Activated naive CD8-positive, alpha-beta T cell (primary cell): ENCODE measurements around the gene NACC2.

Source experiments
- H3K27ac Mint-ChIP-seq: one replicate; pipeline ENCODE4 v1.8.0; 2021; ENCODE audit warnings: mixed read lengths
- H3K27me3 Mint-ChIP-seq: one replicate; pipeline ENCODE4 v1.8.0; 2021; ENCODE audit warnings: mixed read lengths
- H3K36me3 Mint-ChIP-seq: one replicate; pipeline ENCODE4 v1.8.0; 2021; ENCODE audit warnings: mixed read lengths
- H3K4me1 Mint-ChIP-seq: one replicate; pipeline ENCODE4 v1.8.0; 2021; ENCODE audit warnings: low read depth, mixed read lengths
- H3K4me3 Mint-ChIP-seq: one replicate; pipeline ENCODE4 v1.8.0; 2021; ENCODE audit warnings: mild to moderate bottlenecking, mixed read lengths
- H3K9me3 Mint-ChIP-seq: one replicate; pipeline ENCODE4 v1.8.0; 2021; ENCODE audit warnings: low read depth, mixed read lengths

Gene NACC2

DNA sequence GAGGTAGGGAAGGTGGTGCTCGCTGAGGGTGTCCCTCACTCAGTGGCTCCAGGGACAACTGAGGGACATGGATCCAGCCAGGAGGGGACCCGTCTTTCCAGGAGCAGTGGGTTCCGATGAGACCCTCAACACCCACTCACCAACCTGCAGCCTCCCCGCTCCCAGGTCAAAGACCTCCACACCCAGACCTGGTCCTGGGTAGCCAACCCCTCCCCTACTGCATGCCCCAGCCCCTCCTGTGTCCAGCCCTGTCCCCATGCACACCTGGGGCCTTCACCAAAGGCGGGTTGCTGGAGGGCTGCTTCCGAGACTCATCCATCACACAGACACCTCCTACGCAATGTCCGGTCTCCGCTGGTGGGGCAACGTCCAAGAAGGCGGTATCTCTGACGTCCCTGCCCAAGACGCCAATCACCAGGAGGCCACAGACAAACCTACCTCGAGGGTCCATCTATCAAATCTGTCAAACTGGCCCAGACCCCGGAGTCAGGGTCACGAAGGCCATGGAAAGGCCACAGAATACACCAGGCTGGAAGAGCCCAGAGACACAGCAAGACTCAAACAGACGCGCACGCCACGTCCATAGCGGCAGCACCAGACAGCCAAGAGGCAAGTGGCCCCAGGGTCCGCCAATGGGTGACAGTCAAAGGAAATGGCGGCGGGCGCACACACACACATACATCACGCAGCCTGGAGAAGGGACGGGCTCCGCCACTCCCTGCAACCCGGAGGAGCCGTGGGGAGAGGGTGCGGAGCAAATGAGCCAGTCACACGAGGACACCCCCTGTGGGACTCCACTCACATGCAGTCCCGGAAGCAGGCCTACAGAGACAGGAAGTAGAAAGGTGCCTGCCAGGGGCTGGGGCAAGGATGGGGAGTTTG, 10.8 kb downstream of the NACC2 start:
- no peaks in the 10 kb centered on the region for H3K9me3 Mint-ChIP-seq
- H3K4me1 Mint-ChIP-seq: peaks cover 5% of the 10 kb centered on the region
- H3K4me3 Mint-ChIP-seq: no peak overlapping the region
- H3K36me3 Mint-ChIP-seq: no peaks in the 10 kb centered on the region
- H3K27ac Mint-ChIP-seq: peak overlapping the region; percentile 34
- no peaks in the 10 kb centered on the region for H3K27me3 Mint-ChIP-seq

DNA sequence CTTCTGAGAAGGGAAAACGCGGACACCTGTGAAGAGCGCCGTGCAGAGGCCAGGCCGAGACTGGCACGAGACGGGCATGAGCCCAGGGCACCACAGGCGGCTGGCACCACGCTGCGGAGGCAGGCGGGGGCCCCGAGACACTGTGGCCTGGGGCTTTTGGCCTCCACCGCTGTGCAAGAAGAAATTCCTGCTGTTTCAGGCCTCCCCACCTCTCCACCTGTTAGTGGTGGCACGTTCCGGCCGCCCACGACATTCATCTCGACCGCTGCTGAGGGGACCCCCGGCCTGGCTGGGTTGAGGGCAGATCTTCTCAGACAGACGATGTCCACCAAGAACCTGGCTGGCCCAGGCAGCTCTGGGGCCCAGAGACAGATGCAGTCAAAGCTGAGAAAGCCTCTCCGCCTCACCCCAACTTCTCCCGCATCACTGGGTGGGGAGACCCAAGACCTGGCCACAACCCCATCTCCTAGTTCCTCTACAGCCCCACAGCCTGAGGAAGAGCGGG, 11.5 kb downstream of the NACC2 start:
- Mint-ChIP-seq H3K36me3 (no peaks in the 10 kb centered on the region), H3K9me3 (no peaks in the 10 kb centered on the region), H3K27ac (no peak overlapping the region), H3K4me1 (peaks cover 5% of the 10 kb centered on the region), H3K27me3 (no peaks in the 10 kb centered on the region), H3K4me3 (no peak overlapping the region)

DNA sequence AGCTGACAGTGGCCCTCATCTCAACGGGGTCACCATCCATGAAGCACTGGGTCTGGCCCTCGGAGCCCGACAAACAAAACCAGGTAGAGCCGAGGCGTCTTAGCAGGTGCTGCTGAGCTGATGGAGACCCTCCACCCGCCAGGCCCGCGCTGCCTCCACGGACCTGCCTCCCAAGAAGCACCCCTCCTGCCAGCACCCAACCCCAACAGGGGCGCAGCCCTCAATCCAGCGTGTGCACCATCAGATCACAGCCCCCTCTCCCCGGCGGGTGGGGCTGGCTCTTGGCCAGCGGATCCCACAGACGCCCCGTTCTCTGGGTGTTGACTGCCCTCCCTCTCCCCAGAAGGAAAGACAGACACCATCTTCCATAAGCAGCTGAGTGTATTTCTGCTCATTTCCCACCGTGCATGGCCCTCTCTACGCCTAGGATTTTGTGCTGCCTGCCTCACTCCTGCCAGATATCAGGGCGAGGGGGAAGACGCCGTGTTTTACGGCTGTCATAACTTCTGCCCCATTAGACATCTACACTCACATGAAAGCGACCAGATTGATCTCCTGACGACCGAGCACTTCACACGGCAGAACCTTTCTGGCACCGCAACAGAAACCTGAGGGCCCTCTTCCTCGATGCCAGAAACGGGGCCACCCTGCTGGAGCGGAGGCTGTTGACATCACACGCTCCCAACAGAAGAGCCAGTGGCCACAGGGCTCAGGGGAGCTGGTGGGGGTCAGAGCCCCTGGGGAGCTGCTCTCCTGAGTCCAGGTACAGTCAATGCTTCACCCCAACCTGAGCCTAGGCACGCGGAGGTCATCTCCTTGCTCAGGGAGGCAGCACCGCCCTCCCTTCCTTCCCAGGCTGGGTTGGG, 12.4 kb downstream of the NACC2 start:
- H3K9me3 Mint-ChIP-seq: no peaks in the 10 kb centered on the region

DNA sequence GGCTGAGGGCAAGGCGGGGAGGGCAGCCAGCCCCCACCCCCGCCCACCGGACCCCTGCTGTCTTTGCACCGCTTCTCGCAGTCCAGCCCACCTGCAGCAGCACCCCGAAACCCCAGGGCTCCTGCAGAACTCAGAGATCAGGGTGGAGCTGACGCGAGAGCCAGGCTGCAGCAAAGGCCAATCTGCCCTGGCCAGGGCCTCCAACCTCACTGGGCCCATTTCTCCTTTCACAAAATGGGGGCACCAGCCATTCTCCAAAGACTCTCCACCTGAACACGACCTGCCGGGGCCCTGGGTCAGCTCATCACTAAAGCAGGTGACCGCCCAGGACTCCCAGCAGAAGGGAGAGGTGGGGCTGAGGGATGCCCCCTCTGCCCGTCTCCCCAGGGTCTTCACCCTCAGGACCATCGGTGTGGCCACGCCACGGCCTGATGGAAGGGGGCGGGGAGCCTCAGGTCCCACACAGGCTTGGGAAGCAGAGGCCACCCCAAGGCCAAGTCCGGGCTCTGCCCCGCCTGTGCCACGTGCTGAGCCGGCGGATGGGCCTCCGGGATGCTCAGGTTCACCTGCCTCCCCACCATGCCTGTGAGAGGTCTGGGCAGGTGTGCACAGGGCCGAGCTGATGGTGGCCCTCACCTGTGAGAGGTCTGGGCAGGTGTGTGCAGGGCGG, 13.1 kb downstream of the NACC2 start:
- Mint-ChIP-seq H3K9me3 (no peaks in the 10 kb centered on the region), H3K36me3 (no peaks in the 10 kb centered on the region), H3K4me3 (no peak overlapping the region), H3K27me3 (no peaks in the 10 kb centered on the region), H3K4me1 (peaks cover 5% of the 10 kb centered on the region), H3K27ac (no peak overlapping the region)

More for the DNA sequence above, 12.4 kb downstream of the NACC2 start:
- Mint-ChIP-seq H3K4me3 (no peak overlapping the region), H3K4me1 (peaks cover 5% of the 10 kb centered on the region), H3K27me3 (no peaks in the 10 kb centered on the region), H3K36me3 (no peaks in the 10 kb centered on the region), H3K27ac (no peak overlapping the region)

DNA sequence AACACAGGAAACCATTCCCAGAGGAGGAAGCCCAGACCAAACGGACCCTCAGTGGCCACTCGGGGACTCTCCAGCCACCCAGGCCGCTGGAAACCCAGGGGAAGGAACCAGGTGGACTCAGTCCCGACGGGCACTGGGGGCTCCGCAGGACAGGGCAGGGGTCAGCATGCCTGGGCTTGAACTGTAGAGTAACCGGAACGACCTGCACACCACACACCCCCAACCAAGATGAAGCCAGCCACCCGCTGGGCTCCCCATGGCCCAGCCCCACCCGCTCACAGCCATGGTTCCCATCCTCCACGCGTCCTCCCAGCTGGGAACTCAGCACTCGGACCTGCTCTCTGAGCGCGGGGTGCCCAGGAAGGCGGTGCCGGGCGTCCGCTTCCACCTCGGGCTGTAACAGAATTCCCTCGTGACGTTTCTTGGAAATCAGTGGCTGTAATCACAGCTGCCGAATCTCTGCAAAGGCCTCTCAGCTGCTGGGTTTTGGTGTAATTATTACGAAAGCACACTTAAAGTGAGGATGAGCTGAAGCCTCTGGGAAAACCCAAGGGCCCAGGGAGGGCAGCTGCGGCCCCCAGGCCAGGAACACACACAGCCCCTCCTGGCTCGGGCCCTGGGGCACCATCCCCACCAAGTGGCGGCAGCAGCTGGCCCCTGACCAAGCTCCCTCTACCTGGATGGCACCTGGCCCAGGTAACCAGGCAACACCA, 13.8 kb downstream of the NACC2 start:
- Mint-ChIP-seq H3K27me3 (no peaks in the 10 kb centered on the region), H3K36me3 (no peaks in the 10 kb centered on the region), H3K9me3 (no peaks in the 10 kb centered on the region), H3K4me3 (no peak overlapping the region), H3K4me1 (peaks cover 7% of the 10 kb centered on the region), H3K27ac (no peak overlapping the region)

DNA sequence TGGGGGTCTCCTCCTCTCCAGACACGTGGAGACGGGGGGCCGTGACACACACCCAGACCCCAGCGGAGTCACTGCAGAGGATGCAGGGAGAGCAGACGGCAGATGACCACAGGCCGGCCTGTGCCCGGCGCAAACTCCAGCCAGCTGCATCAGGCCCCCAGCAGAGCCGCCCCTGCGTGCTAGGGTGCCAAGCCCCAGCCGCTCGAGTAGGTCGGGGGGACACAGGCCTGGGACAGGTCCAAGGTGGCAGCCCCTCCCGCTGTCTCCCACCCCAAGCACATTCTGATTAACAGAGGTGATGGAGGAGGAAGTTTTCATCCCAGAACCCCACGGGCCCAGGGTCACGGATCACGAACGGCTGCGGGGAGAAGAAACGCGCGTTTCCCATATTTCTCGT, 14.4 kb downstream of the NACC2 start:
- no peak overlapping the region for H3K27ac Mint-ChIP-seq
- no peaks in the 10 kb centered on the region for H3K36me3 Mint-ChIP-seq
- peaks cover 13% of the 10 kb centered on the region for H3K4me1 Mint-ChIP-seq
- H3K27me3 Mint-ChIP-seq: no peaks in the 10 kb centered on the region
- H3K9me3 Mint-ChIP-seq: no peaks in the 10 kb centered on the region
- H3K4me3 Mint-ChIP-seq: no peak overlapping the region

DNA sequence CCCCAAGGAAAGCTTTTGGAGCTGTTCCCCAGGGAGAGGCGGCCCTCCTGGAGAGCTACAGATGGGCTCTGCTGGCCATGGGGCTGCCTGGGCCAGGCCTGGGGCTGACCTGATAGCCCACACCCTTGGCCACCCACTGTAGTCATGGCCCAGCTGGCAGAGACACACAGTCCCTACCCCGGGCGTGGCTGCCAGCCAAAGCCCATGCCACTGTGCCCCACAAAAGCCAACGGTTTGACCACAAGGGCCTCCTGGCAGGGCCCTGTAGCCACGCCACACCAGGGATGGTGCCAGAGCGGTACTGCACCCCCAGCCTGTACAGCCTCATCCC, 15.2 kb downstream of the NACC2 start:
- Mint-ChIP-seq H3K4me3 (no peak overlapping the region), H3K9me3 (no peaks in the 10 kb centered on the region), H3K27me3 (no peaks in the 10 kb centered on the region), H3K27ac (no peak overlapping the region), H3K36me3 (no peaks in the 10 kb centered on the region), H3K4me1 (peaks cover 16% of the 10 kb centered on the region)

DNA sequence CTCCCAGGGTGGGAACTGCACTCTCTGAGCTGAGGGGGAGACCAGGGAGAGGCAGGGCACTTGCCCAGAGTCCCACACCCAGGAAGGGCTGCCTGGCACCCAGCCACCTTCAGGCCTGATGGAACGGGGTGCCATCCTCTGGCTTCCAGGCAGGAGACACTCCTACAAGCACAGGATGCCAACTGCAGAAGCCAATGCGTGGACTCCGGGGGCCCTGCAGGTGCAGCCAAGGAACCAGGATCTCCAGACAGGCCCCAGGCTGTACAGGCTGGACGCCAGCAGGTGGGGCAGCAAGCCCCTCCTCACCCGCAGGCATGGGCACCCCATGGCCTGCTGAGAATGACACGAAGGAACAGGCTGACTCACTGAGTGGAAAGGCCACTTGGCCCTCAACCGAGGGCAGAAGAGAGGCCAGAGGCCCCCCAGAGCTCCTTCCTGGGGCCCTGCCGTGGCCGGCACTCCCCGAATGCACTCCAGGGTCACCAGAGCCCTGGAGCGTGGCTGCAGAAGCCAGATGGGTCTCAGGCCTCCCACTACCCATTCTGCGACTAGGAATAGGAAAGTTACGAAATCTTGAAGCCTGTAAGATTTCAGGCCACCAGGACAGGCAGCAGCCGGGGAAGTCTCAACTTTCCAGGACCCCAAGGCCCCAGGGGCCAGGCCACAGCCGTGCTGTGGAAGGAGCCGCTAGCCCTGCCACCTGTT, 15.7 kb downstream of the NACC2 start:
- H3K27me3 Mint-ChIP-seq: no peaks in the 10 kb centered on the region
- H3K4me3 Mint-ChIP-seq: no peak overlapping the region
- no peaks in the 10 kb centered on the region for H3K9me3 Mint-ChIP-seq
- no peak overlapping the region for H3K27ac Mint-ChIP-seq
- H3K36me3 Mint-ChIP-seq: no peaks in the 10 kb centered on the region
- peaks cover 16% of the 10 kb centered on the region for H3K4me1 Mint-ChIP-seq

DNA sequence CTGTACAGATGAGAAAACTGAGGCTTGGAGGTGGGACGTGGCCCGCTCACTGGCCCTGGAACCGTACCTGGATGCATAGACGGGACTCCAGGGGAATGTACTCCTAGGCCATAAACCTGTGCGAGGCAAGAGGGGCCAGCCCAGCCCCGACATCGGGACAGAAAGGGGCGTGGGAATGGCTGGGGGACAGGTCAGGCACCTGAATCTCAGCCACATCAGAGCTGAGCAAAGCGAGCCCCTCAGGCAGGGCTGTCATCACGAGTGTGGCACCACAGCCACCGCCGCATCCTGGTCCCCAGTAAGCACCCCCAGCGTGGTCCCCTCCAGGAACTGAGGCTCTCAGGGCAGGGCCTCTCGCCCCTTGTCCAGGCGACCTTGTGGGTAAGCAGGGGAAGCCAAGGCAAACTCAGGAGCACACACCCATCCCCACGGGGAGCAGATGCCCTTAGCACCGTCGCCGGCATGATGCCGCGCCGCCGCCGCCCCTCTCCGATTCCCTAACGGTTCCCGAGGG, 16.5 kb downstream of the NACC2 start:
- H3K27me3 Mint-ChIP-seq: no peaks in the 10 kb centered on the region
- peaks cover 16% of the 10 kb centered on the region for H3K4me1 Mint-ChIP-seq
- no peaks in the 10 kb centered on the region for H3K36me3 Mint-ChIP-seq
- no peaks in the 10 kb centered on the region for H3K9me3 Mint-ChIP-seq
- H3K4me3 Mint-ChIP-seq: no peak overlapping the region
- no peak overlapping the region for H3K27ac Mint-ChIP-seq

DNA sequence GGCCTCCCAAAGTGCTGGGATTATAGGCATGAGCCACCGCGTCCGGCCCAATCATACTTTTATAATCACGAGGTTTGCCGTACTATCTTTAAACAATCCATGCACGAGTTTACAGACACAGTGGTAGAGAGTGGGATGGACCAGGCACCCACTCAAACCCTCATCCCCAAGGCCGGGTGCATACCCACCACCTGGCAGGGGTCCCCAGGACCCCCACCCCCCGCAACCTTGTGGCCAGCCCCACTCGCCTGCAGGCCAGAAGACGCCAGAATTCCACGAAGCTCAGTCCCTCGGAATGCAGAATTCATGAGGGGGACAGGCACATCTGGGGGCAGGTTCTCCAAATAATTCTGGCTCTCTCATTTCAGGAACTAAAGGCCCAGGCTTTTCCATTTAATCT, 17.1 kb downstream of the NACC2 start:
- Mint-ChIP-seq H3K4me3 (no peak overlapping the region), H3K27ac (no peak overlapping the region), H3K27me3 (no peaks in the 10 kb centered on the region), H3K9me3 (no peaks in the 10 kb centered on the region), H3K36me3 (no peaks in the 10 kb centered on the region), H3K4me1 (peaks cover 16% of the 10 kb centered on the region)

DNA sequence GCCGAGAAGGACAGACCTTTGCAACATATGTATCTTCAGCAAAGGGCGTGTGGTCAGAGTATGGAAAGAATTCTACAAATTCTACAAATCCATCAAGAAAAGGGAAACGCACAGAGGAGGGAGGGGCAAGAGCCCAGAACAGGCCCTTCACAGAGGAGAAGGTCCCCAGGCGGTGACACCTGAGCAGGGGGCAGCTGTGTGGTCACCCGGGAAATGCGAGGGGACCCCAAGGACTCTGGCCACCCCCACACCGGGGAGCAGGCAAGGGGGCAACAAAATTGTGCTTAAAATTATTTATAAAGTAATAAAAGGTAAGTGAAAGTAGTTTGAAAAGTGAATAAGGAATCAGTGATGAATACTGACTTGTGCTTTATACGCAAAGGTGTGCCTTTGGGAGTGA, 17.6 kb downstream of the NACC2 start:
- H3K4me1 Mint-ChIP-seq: peaks cover 14% of the 10 kb centered on the region
- H3K9me3 Mint-ChIP-seq: no peaks in the 10 kb centered on the region
- no peaks in the 10 kb centered on the region for H3K27me3 Mint-ChIP-seq
- no peak overlapping the region for H3K27ac Mint-ChIP-seq
- no peak overlapping the region for H3K4me3 Mint-ChIP-seq
- H3K36me3 Mint-ChIP-seq: no peaks in the 10 kb centered on the region

DNA sequence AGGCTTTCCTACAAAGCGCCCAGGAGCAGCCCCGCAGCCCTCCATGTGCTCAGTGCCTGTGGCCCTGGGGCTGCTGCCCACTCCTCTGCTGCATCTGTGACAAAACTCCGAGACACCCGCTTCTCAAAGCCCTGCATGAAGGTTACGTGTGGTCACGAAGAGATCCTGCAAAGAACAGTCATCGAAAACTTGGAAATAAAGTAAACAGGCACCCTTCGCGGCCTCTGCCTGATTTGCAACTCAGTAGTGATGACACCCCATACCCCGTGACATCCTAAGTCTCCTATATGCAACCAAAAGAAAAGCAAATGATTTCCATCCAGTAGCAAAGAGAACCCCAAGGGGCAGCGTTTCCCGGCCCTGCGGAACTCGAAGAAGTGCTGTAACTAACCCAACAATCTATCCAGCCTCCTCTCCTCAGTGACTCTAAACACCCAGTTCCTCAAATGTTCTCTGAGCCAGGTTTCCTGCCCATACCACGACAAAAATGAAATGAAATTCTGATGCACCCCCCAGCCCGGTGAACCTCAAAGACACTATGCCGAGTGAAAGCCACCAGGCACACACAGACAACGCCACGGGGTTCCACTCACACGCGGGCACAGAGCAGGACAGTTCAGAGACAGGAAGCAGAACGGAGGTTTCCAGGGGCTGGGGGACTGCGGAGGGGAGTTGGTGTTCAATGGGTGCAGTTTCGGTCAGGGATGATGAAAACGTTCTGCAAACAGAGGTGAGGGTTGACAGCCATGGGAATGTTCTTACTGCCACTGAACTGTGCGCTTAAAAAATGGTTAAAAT, 19.0 kb downstream of the NACC2 start:
- H3K9me3 Mint-ChIP-seq: no peaks in the 10 kb centered on the region
- H3K27me3 Mint-ChIP-seq: no peaks in the 10 kb centered on the region
- H3K27ac Mint-ChIP-seq: peak overlapping the region; percentile 54
- no peaks in the 10 kb centered on the region for H3K36me3 Mint-ChIP-seq
- H3K4me1 Mint-ChIP-seq: peaks cover 14% of the 10 kb centered on the region
- H3K4me3 Mint-ChIP-seq: peak overlapping the region; percentile 66

DNA sequence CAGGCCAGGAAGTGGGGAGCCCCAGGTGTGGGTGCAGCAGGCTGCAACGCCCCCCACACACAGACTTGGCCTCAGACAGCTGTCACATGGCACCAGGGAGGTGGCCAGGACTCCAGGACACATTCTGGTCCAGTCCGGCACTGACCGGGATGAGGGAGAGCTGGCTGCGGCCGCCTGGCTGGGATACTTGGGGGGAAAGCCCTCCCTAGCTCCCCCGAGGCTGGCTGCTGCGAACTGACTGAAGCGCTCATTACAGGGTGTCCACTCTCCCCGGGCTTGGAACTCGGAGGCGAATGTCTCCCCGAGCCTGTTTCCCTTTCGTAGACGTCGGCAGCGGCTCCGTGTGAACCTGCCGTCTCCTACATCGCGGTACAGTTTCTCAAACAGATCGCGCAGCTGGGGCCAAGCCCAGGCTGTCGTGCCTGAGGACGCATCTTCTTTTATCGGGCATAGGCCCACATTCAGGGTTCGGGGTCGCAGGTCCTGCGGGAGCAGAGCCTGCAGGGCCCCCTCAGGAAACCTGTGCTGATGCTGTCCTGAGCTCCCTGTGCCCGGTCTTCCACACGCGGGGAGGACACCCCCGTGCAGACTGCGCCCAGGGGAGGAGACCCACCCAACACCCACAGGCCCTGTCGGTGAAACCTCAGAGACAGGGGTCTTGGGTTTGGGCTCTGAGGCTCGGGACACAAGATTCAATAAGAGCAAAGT, 19.8 kb downstream of the NACC2 start:
- H3K4me3 Mint-ChIP-seq: no peak overlapping the region
- no peaks in the 10 kb centered on the region for H3K9me3 Mint-ChIP-seq
- H3K27ac Mint-ChIP-seq: no peak overlapping the region
- H3K27me3 Mint-ChIP-seq: no peaks in the 10 kb centered on the region
- no peaks in the 10 kb centered on the region for H3K36me3 Mint-ChIP-seq
- H3K4me1 Mint-ChIP-seq: peaks cover 14% of the 10 kb centered on the region
